HG02840 (cell line): Measurements from ENCODE around the gene HSD11B2.

ENCODE experiments used
- ATAC-seq: cut with Tn5 transposase; IDR thresholded peaks from one replicate; pipeline ENCODE4 v1.9.1; 2021; ENCODE audit warnings: mild to moderate bottlenecking, moderate library complexity, moderate number of reproducible peaks; ENCODE audit not compliant: unreplicated experiment, low FRiP score

Gene HSD11B2

GRCh38 chr16:67448580-67448979, 17.7 kb downstream of the HSD11B2 start:
- no peak for ATAC-seq

- ATAC-seq, result no peak
Measured at GRCh38 chr16:67449336-67449735, 18.4 kb downstream of the HSD11B2 start.

- ATAC-seq, result no peak
Measured at GRCh38 chr16:67449739-67450138, 18.8 kb downstream of the HSD11B2 start.

GRCh38 chr16:67451061-67451703, 20.3 kb downstream of the HSD11B2 start:
- no peak for ATAC-seq

DNA sequence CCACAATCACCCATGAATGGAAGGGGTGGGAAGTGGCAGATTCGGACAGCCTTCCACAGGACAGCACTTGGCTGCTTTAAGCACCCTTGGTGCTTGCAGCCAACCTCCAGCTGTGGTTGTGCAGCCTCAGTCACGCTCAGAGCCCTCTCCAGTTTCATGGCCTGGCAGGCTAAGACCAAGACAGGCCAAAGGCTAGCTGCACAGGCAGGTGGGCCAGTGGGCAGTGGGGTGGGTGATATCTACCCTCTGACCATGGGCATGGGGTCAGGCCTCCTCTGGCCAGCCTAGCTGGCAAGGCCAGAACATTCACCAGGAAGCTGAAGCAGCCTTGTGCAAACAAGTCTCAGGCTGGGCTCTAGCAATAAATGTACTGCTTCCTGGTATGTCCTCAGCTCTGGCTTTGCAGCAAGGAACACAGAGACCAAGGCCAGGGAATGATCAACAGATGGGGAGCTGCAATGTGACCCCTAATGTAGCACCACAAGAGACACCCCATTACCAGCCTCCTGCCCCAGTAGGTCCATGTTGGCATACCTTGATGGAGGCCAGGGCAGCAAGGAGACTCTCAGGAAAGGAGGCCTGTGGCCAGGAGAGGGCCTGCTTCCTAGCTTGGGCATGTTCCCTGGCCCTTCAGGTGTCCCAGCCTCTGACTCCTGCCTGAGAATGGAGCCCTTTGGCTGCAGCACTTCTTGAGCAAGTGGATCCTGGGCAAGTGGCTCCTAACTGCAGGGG, 20.9 kb downstream of the HSD11B2 start:
- ATAC-seq, result no peak

DNA sequence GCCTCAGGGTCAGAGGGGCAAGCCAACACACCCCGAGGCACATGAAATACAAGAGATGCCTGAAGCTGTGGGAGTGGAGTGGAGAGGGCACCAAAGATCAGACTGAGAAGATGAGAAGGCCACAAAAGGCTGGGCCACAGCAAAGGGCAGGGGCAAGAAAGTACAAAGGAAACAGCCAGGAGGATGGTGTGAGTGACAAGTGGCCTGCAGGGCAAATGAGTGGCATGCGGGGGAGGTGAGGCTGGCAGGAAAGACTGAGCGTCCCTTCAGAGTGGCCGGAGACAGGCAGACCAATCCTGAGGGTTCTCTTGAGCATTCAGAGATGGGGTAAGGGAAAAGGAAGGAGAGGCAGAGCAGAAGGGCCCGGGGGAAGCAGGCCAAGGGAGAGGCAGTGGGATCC, 23.2 kb downstream of the HSD11B2 start:
- no peak for ATAC-seq

- ATAC-seq, result no peak
Measured at GRCh38 chr16:67454852-67455251, 23.9 kb downstream of the HSD11B2 start.

DNA sequence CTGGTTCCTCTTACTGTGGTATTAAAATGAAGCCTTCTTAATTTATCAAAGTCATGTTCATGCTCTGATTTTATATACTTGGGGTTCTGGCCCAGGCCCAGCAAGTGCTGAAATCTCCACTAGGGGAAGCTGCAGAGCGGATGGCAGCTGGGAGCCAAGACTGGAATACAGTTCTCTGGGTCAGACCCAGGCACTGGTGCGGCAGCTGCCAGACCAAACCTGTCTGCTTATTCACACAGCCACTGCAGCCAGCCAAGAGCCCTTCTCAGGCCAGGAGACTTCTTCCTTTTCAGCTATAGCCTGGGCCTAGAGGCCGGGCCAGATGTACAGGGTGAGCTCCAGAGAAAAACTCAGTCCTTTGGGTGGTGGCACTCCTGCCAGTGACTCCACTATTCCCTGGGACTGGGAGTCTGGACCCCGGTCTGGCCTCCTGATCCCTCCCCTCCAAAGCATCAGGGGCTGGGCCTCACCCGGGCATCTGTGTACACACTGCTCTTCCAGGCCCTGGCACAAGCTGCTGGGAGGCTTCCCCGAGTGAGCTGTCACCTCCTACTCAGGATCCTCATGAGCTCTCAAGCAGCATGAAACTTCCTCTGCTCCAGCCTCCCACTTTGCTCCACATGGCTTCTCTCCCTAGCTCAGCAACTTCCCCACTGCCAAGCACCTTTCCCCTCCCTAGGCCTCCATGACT, 25.6 kb downstream of the HSD11B2 start:
- no peak for ATAC-seq

- no peak for ATAC-seq
Measured at GRCh38 chr16:67457611-67458010, 26.7 kb downstream of the HSD11B2 start.

- no peak for ATAC-seq
Measured at GRCh38 chr16:67458121-67458641, 27.3 kb downstream of the HSD11B2 start.

DNA sequence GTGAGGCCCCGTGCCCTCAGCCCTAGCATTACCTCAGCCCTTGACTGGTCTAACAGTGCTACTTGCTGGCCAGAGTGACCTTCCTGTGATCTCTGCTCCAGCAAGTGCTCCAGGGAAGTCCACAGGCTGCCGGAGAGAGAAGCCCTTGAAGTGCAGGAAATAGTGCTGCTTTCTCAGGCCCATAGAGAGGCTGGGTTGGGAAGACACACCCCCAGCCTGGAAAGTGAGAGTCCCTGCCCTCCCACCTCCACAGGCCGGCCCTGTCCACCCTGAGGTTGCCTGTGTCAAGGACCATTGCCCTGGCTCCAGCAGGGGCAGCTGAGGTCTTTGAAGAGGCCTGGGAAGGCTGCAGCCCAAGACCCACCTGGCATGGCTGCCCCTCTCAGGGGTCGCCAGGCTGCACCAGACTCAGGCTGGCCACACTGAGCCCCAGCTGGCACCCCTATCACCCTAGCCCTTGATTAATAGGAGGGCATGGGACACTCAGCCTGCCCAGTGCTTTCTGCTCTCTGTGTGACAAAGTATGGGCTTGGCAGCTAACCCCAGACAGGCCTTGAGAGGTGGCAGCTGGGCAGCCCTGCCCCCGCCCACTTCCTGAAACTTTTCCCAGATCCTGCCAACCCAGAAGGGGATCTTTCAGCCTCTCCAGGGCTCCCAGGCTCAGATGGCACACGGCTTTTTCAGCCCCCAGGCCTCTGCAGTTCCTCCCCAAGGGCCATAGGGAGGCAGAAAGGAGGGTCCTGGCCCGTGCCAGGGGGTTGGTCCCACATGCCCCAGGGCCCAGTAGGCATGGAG, 28.3 kb downstream of the HSD11B2 start:
- ATAC-seq, result no peak

DNA sequence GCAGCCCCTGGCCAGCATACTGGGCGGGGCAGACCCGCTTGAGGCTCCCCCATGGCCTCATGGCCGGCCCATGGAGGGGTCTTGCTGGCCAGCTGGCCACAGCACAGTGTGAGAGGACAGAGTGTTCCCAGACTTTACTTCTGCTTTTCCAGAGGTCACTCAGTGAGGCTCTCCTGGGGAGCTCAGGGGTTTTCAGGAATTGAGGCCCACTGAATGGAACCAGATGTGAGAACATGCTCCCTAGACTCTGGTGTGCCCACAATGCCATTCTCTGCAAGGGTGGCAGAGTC, 28.9 kb downstream of the HSD11B2 start:
- no peak for ATAC-seq

- ATAC-seq, result no peak
Measured at GRCh38 chr16:67460168-67460567, 29.2 kb downstream of the HSD11B2 start.

- no peak for ATAC-seq
Measured at GRCh38 chr16:67460961-67461360, 30.0 kb downstream of the HSD11B2 start.

DNA sequence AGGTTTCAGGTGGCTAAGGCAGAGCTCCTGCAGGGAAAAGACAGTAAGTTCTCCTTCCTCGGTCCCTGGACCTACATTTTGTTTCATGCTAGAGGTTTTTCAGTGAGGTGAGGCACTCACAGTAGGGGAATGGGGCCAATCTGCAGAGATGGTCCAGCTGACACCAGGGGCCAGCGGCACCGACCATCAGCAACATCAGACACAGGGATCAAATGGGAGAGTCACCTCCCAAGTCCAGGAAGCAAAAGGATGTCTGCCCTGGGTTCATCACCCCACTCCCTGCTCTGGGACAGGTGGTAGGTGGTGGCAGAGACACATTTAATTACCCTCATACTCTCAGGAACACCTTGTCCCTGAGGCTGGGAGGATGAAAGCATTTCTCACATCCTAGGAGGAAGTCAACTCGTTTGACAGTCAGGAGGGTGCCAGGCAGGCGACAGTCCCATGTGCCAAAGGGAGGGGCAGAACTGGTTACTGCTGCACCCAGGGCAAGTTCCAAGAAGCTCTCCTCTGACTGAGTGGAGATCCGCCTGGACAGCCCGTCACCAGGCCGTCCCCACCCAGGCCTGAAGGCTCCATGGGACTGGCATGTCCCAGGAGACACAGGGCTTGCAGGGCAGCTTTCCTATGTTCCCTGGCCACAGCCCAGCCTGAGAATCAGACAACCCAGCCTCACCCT, 30.8 kb downstream of the HSD11B2 start:
- ATAC-seq, result no peak

GRCh38 chr16:67462279-67462655, 31.3 kb downstream of the HSD11B2 start:
- ATAC-seq, result no peak

GRCh38 chr16:67463059-67463458, 32.1 kb downstream of the HSD11B2 start:
- ATAC-seq, result no peak

GRCh38 chr16:67463691-67464090, 32.8 kb downstream of the HSD11B2 start:
- ATAC-seq, result no peak

GRCh38 chr16:67464565-67464964, 33.6 kb downstream of the HSD11B2 start:
- no peak for ATAC-seq

DNA sequence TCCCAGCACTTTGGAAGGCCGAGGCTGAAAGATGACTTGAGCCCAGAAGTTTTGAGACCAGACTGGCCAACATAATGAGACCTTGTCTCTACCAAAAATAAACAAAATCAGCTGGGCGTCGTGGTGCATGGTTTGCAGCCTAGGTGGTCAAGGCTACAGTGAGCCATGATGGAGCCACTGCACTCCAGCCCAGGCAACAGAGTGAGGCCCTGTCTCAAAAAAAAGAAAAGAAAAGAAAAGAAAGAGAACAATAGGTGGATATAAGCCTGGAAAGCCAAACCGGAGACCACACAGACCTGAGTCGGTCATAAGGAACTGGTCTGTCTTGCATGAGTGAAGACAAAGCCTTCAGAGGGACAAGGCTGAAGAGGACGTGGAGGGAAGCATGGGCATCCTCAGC, 35.7 kb downstream of the HSD11B2 start:
- no peak for ATAC-seq
